ENCODE results near the gene VAC14.

DNA sequence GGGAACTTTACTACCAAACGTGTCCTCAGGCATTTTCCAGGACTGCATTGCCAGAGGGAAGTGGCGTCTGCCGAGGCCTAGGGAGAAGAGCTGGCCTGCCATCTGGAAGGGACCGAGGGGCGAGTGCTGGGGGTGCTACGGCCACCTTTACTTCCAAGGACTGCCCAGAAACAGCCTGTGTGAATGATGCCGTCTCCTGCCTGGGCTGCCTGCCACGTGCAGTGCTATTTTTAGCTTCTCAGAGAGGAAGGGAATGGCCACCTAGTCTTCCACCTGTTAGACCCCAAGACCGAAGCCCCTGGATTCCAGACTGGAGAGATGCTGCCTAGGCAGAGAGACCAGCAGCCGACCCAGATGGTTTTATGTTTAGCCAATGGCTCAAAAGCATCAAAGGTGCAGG lies 57.2 kb downstream of the VAC14 start:
- TF ChIP-seq, protein P1, sequence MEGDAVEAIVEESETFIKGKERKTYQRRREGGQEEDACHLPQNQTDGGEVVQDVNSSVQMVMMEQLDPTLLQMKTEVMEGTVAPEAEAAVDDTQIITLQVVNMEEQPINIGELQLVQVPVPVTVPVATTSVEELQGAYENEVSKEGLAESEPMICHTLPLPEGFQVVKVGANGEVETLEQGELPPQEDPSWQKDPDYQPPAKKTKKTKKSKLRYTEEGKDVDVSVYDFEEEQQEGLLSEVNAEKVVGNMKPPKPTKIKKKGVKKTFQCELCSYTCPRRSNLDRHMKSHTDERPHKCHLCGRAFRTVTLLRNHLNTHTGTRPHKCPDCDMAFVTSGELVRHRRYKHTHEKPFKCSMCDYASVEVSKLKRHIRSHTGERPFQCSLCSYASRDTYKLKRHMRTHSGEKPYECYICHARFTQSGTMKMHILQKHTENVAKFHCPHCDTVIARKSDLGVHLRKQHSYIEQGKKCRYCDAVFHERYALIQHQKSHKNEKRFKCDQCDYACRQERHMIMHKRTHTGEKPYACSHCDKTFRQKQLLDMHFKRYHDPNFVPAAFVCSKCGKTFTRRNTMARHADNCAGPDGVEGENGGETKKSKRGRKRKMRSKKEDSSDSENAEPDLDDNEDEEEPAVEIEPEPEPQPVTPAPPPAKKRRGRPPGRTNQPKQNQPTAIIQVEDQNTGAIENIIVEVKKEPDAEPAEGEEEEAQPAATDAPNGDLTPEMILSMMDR (IDR thresholded peaks at IDR 0.05): no peak
- TF ChIP-seq POLR2A (IDR thresholded peaks at IDR 0.05): no peak
